Gastroesophageal sphincter (tissue), 4 donors: ENCODE measurements around the gene ACSM5. TPM values are rescaled to one million over a fixed set of nuclear protein-coding genes. Genes with fewer than 3 reads are reported as not detected.
A peak's percentile ranks its signal among the peaks of the same experiment; 100 is the strongest.
"Not testable (repeated sequence)": the region's sequence is repeated elsewhere in the genome, so short reads cannot be mapped to it uniquely, and the experiment has no call there.

Source experiments
- ATAC-seq: fragments of 150-250 bp; one replicate; pipeline ENCODE4 v1.9.1; 2016; ENCODE audit warnings: mild to moderate bottlenecking, moderate library complexity
- H3K27ac ChIP-seq, 4 donors: fragments of 200-600 bp; sonication (generic) in 3 of 4; 1 replicate in 3 of 4; 2 replicates in 1 of 4; pipeline ENCODE4 v1.5.1; 2016 to 2019
- H3K27me3 ChIP-seq: fragments of 200-600 bp; sonication (generic); one replicate; pipeline ENCODE4 v1.5.1; 2019
- H3K36me3 ChIP-seq, 2 donors: fragments of 200-600 bp; sonication (generic); one replicate each; pipeline ENCODE4 v1.5.1; 2019; ENCODE audit warnings: control low read depth in 1 of 2
- H3K4me1 ChIP-seq, 3 donors: fragments of 200-600 bp; sonication (generic); 1 replicate in 2 of 3; 2 replicates in 1 of 3; pipeline ENCODE4 v1.5.1; 2016 to 2019; ENCODE audit warnings: control low read depth in 2 of 3
- H3K4me3 ChIP-seq, 2 donors: fragments of 200-600 bp; sonication (generic); one replicate each; pipeline ENCODE4 v1.5.1; 2019; ENCODE audit warnings: mild to moderate bottlenecking in 1 of 2, moderate library complexity in 1 of 2
- H3K9me3 ChIP-seq, 3 donors: fragments of 200-600 bp; sonication (generic); one replicate each; pipeline ENCODE4 v1.5.1; 2017 to 2019; ENCODE audit warnings: control low read depth in 2 of 3
- EP300 ChIP-seq: sonication (generic); formaldehyde crosslinking; IDR thresholded peaks from one replicate; pipeline ENCODE4 v1.6.1; 2017; ENCODE audit warnings: antibody characterized with exemption, mild to moderate bottlenecking
- POLR2A ChIP-seq, 2 donors: fragments of 450-650 bp; IDR thresholded peaks; one replicate each; pipeline ENCODE4 v1.6.1; 2017; ENCODE audit warnings: antibody characterized with exemption in 2 of 2, mild to moderate bottlenecking in 2 of 2, moderate library complexity in 1 of 2
- POLR2AphosphoS5 ChIP-seq: sonication (generic); formaldehyde crosslinking; IDR thresholded peaks from one replicate; pipeline ENCODE4 v1.6.1; 2017; ENCODE audit warnings: antibody characterized with exemption
- whole genome bisulfite sequencing, 2 donors: methylation state at CpG; one replicate each; pipeline ENCODE4 v1.1.5; 2018; ENCODE audit warnings: low coverage in 1 of 2; 5-methylcytosine and 5-hydroxymethylcytosine counted together
- total RNA-seq, 4 donors: library from RNA; depleted of rRNA; stranded (reverse); fragments of >200 nt; gene quantifications; one replicate each; pipeline ENCODE4 v1.1.0, GENCODE V29; 2016
- TF ChIP-seq, protein P1 (sequence below), 4 experiments: fragments of 200-600 bp in 2 of 4; fragments of 450-650 bp in 2 of 4; sonication (generic) in 1 of 4; IDR thresholded peaks; one replicate each; pipeline ENCODE4 v1.5.1; 2017 to 2019; ENCODE audit warnings: antibody characterized with exemption in 4 of 4, mild to moderate bottlenecking in 2 of 4, moderate library complexity in 2 of 4

The ACSM5 gene
- total RNA-seq, 4 donors from 2014 or later = 1.3 to 5.4 (median 5.0) TPM

DNA sequence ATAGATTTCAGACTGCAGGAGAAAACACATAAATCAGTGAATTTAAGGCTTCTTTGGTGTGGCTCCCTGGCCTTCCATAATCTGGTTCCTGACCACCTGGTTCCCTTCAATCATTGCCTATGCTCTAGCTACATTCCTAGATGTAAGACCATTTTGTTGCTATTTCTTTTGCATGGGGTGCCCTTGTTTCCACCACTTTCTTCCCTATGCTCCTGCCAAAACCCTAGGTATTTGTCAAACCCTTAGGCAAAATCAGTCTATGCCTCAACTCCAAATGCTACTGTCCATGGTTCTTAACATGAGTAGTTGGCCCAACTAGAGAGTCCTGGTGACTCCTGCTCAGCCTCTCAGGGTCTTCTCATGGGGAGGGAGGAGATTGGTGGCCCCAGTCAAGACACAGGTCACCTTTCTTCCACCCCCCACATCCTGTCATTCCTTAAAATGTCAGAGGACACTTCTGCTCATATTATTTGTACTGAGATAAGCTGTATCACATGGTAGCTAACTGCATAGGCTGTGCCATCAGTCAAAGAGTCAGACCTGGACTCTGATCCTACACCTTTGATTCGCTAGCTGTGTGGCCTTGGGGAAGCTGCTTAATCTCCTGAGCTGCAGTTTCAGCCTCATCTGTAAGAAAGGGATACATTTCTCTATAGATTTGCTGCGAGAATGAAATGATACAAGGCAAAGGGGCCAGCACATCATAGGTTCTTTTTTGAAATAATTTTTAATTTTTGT lies 15.0 kb downstream of the ACSM5 start:
- WGBS, 2 donors = 68 to 78% methylated on average over 2 of the region's 2 CpGs
- Histone ChIP-seq H3K4me1 (no peaks in the 10 kb centered on the region), H3K4me3 (no peak overlapping the region), H3K27ac (no peak overlapping the region), H3K36me3 (no peaks in the 10 kb centered on the region), H3K9me3 (no peaks in the 10 kb centered on the region), H3K27me3 (no peaks in the 10 kb centered on the region)
- no peak for ATAC-seq
- TF ChIP-seq EP300 (no peak), POLR2A (IDR thresholded peaks at IDR 0.05) (no peak), POLR2AphosphoS5 (no peak)
- TF ChIP-seq, protein P1, sequence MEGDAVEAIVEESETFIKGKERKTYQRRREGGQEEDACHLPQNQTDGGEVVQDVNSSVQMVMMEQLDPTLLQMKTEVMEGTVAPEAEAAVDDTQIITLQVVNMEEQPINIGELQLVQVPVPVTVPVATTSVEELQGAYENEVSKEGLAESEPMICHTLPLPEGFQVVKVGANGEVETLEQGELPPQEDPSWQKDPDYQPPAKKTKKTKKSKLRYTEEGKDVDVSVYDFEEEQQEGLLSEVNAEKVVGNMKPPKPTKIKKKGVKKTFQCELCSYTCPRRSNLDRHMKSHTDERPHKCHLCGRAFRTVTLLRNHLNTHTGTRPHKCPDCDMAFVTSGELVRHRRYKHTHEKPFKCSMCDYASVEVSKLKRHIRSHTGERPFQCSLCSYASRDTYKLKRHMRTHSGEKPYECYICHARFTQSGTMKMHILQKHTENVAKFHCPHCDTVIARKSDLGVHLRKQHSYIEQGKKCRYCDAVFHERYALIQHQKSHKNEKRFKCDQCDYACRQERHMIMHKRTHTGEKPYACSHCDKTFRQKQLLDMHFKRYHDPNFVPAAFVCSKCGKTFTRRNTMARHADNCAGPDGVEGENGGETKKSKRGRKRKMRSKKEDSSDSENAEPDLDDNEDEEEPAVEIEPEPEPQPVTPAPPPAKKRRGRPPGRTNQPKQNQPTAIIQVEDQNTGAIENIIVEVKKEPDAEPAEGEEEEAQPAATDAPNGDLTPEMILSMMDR (IDR thresholded peaks at IDR 0.05) = no peak

DNA sequence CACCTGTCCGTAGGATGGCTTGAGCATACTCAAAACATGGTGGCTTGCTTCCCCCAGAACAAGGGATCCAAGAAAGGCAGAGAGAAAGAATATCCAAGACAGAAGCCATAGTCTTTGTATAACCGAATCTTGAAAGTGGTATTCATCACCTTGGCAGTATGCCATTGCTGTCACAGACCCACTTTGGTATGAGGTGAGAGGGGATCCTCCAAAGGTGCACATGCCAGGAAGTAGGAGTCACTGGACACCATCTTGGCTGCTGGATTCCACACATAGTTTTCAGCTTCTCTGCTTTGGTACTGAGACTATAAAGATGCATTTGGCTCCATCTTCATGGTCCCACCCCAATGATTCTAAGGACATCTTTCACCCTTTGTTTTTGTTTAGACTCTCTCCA lies 18.1 kb downstream of the ACSM5 start:
- not testable (repeated sequence) for H3K9me3 ChIP-seq, H3K4me1 ChIP-seq, H3K36me3 ChIP-seq, ATAC-seq, H3K27me3 ChIP-seq, H3K27ac ChIP-seq, H3K4me3 ChIP-seq
- 89% methylated on average over 2 of the region's 2 CpGs; no CpG with 5 or more reads in 1 of the 2 donors for WGBS, 2 donors

DNA sequence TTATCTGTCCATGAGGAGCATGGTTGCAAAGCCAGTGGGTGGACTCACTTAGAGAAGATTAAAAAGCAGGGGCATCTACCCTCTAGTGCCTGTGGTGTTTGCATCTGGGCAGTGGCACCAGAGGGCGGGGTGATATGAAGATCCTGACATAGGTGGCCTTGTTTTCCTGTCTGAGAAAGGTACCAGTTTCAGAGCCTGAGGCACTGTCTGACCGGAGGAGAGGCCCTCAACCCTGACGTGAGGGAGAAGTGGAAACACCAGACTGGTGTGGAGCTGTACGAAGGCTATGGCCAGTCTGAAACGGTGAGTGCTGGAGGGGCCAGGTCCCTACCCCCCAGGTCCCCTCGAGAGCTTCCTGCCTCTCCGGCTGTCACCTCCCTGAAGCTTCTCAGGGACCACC lies 20.2 kb downstream of the ACSM5 start:
- H3K9me3 ChIP-seq, H3K36me3 ChIP-seq, H3K4me1 ChIP-seq, H3K4me3 ChIP-seq, ATAC-seq, H3K27ac ChIP-seq, H3K27me3 ChIP-seq: not testable (repeated sequence)
- 45 to 68% methylated on average over 2 to 6 of the region's 7 CpGs for WGBS, 2 donors

DNA sequence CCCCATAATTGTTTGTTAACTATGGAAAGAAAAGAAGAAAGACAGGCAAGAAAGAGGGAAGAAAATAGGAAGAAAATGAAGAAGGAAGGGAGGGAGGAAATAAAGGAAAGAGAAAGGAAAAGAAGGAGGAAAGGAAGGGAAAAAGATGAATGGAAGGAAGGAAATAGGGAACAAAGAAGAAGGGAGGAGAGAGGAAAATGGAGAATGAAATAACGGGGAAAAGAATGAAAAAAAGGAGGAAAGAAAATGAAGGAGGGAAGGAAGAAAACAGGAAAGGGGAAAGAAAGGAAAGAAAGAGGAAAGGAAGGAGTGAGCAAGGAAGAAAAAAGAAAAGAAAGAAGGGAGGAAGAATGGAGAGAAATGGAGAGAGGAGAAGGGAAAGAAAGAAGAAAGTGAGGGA lies 21.1 kb downstream of the ACSM5 start:
- H3K27ac ChIP-seq, H3K4me3 ChIP-seq, H3K27me3 ChIP-seq, H3K4me1 ChIP-seq, H3K9me3 ChIP-seq, ATAC-seq, H3K36me3 ChIP-seq: not testable (repeated sequence)
- WGBS, 2 donors = 50 to 80% methylated on average over 1 of the region's 1 CpG

DNA sequence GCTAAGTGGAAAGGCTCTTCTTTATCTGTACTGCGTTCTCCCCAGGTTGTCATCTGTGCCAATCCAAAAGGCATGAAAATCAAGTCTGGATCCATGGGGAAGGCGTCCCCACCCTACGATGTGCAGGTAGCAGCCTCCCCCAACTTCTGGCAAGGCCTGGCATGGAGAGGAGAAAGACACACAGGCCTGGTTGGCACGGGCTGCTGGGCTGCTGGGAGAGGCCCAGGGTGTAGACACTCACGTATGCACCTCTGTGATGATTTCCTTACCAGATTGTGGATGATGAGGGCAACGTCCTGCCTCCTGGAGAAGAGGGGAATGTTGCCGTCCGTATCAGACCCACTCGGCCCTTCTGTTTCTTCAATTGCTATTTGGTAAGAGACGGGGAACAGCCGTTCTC lies 21.6 kb downstream of the ACSM5 start:
- no peak overlapping the region for H3K27ac ChIP-seq
- 45 to 73% methylated on average over 5 to 10 of the region's 11 CpGs for WGBS, 2 donors
- ATAC-seq = no peak
- H3K36me3 ChIP-seq = no peaks in the 10 kb centered on the region
- H3K9me3 ChIP-seq = no peaks in the 10 kb centered on the region
- H3K4me3 ChIP-seq = no peak overlapping the region
- H3K4me1 ChIP-seq = no peaks in the 10 kb centered on the region
- no peak for TF ChIP-seq EP300
- no peak for TF ChIP-seq POLR2AphosphoS5
- no peaks in the 10 kb centered on the region for H3K27me3 ChIP-seq

DNA sequence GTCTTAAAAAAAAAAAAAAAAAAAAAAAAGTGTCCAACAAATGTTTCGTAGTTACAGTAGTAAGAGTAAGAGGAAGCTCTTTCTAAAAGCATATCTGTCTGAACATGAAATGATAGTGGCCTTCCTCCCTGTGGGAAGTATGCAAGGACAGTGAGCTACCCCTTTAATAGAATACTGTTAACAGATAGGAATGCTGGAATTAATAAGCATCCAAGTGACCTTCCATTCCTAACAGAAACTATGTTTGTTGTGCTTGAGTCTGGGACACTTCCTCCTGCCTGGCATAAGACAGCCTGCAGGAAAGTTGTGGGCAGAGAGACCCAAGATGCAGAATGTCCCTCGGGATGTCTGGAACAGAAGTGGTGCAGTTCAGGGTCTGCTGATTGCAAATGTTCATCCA lies 29.6 kb downstream of the ACSM5 start:
- H3K9me3 ChIP-seq, H3K36me3 ChIP-seq, ATAC-seq, H3K4me3 ChIP-seq, H3K27me3 ChIP-seq: not testable (repeated sequence)
- WGBS, 2 donors = 20% methylated on average over 2 of the region's 2 CpGs; no CpG with 5 or more reads in 1 of the 2 donors
- H3K4me1 ChIP-seq = peaks cover 0 to 26% (median 2%) of the 10 kb centered on the region in 3 donors
- peak overlapping the region; percentile 70 to 86 (median 75) for H3K27ac ChIP-seq

DNA sequence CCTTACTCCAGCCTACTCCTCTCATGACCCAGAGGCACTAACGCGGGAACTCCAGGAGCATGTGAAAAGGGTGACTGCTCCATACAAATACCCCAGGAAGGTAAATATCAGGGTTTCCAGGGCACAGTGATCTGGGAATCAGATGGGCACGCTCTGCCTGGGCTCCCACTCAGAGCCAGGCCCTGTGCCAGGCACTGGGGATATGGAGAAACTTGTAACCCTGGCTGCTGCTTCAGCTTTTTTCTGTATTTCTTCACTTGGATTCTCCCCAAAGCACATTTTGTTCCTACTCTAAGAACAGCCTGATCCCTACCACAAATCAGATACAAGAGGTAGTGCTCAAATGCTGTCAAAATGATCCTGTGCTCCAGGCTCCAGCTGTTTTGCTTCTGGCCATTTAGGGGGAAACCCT lies 30.5 kb downstream of the ACSM5 start:
- peak overlapping the region; percentile 70 to 86 (median 75) for H3K27ac ChIP-seq
- H3K36me3 ChIP-seq, H3K9me3 ChIP-seq, H3K27me3 ChIP-seq, H3K4me3 ChIP-seq: not testable (repeated sequence)
- peaks cover 0 to 26% (median 2%) of the 10 kb centered on the region in 3 donors for H3K4me1 ChIP-seq
- TF ChIP-seq EP300 = peak; percentile 93
- TF ChIP-seq POLR2AphosphoS5 = peak; percentile 95
- 20 to 26% methylated on average over 1 to 3 of the region's 3 CpGs for WGBS, 2 donors
- peak; percentile 92 for ATAC-seq

DNA sequence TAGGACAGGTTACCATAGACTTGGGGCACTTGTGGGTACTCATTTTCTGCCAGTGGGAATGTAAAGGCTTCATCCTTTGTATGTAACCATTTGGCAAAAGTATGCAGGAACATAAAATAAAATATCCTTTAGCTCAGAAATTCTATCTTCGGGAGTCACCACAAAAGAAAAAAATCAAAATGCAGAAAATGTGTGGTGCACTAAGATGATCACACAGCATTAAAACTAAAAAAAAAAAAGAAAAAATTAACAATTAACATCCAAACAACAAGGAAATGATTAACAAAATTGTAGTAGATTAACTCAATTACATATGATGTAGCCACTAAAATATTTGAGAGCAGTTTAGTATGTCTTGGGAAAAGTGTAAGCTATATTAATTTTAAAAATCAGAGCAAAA lies 31.4 kb downstream of the ACSM5 start:
- not testable (repeated sequence) for H3K4me3 ChIP-seq, ATAC-seq, H3K27me3 ChIP-seq, H3K36me3 ChIP-seq, H3K9me3 ChIP-seq
- Histone ChIP-seq H3K4me1 (peaks cover 0 to 26% (median 2%) of the 10 kb centered on the region in 3 donors), H3K27ac (peak overlapping the region; percentile 63 to 86 (median 72))
- WGBS, 2 donors = 13% methylated on average over 1 of the region's 1 CpG; no CpG with 5 or more reads in 1 of the 2 donors
